Measurements from ENCODE around the gene TXNL4B. TPM values are rescaled to one million over a fixed set of nuclear protein-coding genes. Genes with fewer than 3 reads are reported as not detected.

TXNL4B gene
- total and polyA plus RNA-seq, 10 of the 15 experiments (the other 5 are each of a cell fraction or from before 2014, with no cell fraction given): 11.1 to 24.0 (median 15.9) TPM

DNA sequence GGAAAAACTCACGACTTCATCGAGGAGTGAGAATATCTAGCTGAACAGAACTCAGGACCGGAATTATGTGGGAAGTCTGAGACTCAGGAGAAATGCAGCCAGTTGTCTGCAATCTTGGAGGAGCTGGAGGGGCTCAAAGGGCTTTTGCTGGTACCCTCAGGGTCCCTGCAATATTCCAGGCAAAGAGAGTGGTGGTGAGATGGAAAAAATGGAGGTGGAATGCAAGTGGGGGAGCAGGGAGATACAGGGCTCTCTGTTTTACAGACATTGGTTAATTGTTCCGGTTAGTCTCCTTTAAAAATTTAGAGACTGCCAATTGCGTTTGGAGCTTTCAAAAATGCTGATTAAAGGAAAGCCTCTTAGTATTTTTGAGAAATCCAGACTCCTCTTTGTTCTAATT, 57.3 kb downstream of the TXNL4B start:
- no peak overlapping the region for H3K4me3 ChIP-seq
- DNase-seq (ENCODE audit: low read depth, low spot score) (no peak), ATAC-seq (no peak), FAIRE-seq (no peak)
- ChIA-PET RAD21 (ENCODE audit: unreplicated experiment) (no interaction called here), SMC1A (ENCODE audit: uncharacterized antibody, unreplicated experiment) (interaction anchor here (0.7 kb wide), 1 partner anchor 14 kb away, joined by 3 read pairs; no protein-coding TSS in a partner anchor), POLR2A (no interaction called here), CTCF (no interaction called here)
- H3K27me3 ChIP-seq (replicated peaks in 1 of 2; ENCODE audit: control insufficient read depth in 2 of 2, insufficient read depth in 2 of 2, low read length in 1 of 2): no peaks in the 10 kb centered on the region
- H3K9me3 ChIP-seq (replicated peaks; ENCODE audit: control insufficient read depth, insufficient read depth, low read length): no peaks in the 10 kb centered on the region
- WGBS (ENCODE audit: insufficient coverage, insufficient replicate concordance, low lambda C conversion rate, missing lambda C conversion rate): 70% methylated on average over 5 of the region's 5 CpGs
- no peak overlapping the region for H2AFZ ChIP-seq (ENCODE audit: control insufficient read depth, low read depth, low read length)
- H3K9ac ChIP-seq (ENCODE audit: control insufficient read depth, insufficient read depth, low read length): no peak overlapping the region
- no peaks in the 10 kb centered on the region for H4K20me1 ChIP-seq (ENCODE audit: control insufficient read depth, insufficient read depth)
- in situ Hi-C loops (cut with MboI): no loop called here
- no peak overlapping the region for H3K27ac ChIP-seq (ENCODE audit: control insufficient read depth, insufficient read depth)
- no peaks in the 10 kb centered on the region for H3K4me1 ChIP-seq (ENCODE audit: control insufficient read depth, insufficient read depth, low read length)
- TF ChIP-seq NBN (IDR thresholded peaks at IDR 0.05) (no peak), CEBPB (IDR thresholded peaks at IDR 0.05; ENCODE audit: borderline replicate concordance in 1 of 2, low read depth in 2 of 2, low read length in 2 of 2) (no peak), EGR1 (IDR thresholded peaks at IDR 0.05; ENCODE audit: borderline replicate concordance in 1 of 2, low read depth in 2 of 2, low read length in 2 of 2) (no peak), RUNX3 (IDR thresholded peaks at IDR 0.05; ENCODE audit: low read length) (no peak), WRNIP1 (IDR thresholded peaks at IDR 0.05; ENCODE audit: borderline replicate concordance, low read depth, low read length) (no peak), NFYA (IDR thresholded peaks at IDR 0.05; ENCODE audit: borderline replicate concordance, low read depth, low read length) (no peak), EP300 (IDR thresholded peaks at IDR 0.05; ENCODE audit: borderline replicate concordance in 1 of 2, control insufficient read depth in 1 of 2, low read depth in 2 of 2, low read length in 2 of 2) (no peak), ZNF274 (IDR thresholded peaks at IDR 0.05; ENCODE audit: insufficient read depth, insufficient read length) (no peak), SP1 (IDR thresholded peaks at IDR 0.05; ENCODE audit: low read depth, low read length) (no peak), SUPT20H (IDR thresholded peaks at IDR 0.05; ENCODE audit: borderline replicate concordance, control insufficient read depth, low read depth, low read length) (no peak), JUNB (IDR thresholded peaks at IDR 0.05) (no peak), IKZF1 (conservative IDR thresholded peaks at IDR 0.05) (no peak), MEF2A (IDR thresholded peaks at IDR 0.05; ENCODE audit: insufficient read depth, low read depth, low read length) (no peak)
- TF ChIP-seq, protein P1, sequence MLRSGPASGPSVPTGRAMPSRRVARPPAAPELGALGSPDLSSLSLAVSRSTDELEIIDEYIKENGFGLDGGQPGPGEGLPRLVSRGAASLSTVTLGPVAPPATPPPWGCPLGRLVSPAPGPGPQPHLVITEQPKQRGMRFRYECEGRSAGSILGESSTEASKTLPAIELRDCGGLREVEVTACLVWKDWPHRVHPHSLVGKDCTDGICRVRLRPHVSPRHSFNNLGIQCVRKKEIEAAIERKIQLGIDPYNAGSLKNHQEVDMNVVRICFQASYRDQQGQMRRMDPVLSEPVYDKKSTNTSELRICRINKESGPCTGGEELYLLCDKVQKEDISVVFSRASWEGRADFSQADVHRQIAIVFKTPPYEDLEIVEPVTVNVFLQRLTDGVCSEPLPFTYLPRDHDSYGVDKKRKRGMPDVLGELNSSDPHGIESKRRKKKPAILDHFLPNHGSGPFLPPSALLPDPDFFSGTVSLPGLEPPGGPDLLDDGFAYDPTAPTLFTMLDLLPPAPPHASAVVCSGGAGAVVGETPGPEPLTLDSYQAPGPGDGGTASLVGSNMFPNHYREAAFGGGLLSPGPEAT (IDR thresholded peaks at IDR 0.05; ENCODE audit: low read depth): no peak
- TF ChIP-seq, protein P2, sequence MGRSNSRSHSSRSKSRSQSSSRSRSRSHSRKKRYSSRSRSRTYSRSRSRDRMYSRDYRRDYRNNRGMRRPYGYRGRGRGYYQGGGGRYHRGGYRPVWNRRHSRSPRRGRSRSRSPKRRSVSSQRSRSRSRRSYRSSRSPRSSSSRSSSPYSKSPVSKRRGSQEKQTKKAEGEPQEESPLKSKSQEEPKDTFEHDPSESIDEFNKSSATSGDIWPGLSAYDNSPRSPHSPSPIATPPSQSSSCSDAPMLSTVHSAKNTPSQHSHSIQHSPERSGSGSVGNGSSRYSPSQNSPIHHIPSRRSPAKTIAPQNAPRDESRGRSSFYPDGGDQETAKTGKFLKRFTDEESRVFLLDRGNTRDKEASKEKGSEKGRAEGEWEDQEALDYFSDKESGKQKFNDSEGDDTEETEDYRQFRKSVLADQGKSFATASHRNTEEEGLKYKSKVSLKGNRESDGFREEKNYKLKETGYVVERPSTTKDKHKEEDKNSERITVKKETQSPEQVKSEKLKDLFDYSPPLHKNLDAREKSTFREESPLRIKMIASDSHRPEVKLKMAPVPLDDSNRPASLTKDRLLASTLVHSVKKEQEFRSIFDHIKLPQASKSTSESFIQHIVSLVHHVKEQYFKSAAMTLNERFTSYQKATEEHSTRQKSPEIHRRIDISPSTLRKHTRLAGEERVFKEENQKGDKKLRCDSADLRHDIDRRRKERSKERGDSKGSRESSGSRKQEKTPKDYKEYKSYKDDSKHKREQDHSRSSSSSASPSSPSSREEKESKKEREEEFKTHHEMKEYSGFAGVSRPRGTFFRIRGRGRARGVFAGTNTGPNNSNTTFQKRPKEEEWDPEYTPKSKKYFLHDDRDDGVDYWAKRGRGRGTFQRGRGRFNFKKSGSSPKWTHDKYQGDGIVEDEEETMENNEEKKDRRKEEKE (IDR thresholded peaks at IDR 0.05): no peak
- TF ChIP-seq, protein P3, sequence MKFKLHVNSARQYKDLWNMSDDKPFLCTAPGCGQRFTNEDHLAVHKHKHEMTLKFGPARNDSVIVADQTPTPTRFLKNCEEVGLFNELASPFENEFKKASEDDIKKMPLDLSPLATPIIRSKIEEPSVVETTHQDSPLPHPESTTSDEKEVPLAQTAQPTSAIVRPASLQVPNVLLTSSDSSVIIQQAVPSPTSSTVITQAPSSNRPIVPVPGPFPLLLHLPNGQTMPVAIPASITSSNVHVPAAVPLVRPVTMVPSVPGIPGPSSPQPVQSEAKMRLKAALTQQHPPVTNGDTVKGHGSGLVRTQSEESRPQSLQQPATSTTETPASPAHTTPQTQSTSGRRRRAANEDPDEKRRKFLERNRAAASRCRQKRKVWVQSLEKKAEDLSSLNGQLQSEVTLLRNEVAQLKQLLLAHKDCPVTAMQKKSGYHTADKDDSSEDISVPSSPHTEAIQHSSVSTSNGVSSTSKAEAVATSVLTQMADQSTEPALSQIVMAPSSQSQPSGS (IDR thresholded peaks at IDR 0.05; ENCODE audit: low read length): no peak
- TF ChIP-seq, protein P4, sequence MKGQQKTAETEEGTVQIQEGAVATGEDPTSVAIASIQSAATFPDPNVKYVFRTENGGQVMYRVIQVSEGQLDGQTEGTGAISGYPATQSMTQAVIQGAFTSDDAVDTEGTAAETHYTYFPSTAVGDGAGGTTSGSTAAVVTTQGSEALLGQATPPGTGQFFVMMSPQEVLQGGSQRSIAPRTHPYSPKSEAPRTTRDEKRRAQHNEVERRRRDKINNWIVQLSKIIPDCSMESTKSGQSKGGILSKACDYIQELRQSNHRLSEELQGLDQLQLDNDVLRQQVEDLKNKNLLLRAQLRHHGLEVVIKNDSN (IDR thresholded peaks at IDR 0.05; ENCODE audit: borderline replicate concordance, extremely low read length, insufficient read depth, low read depth, low read length): no peak
- no peak overlapping the region for H3K4me2 ChIP-seq (ENCODE audit: control insufficient read depth, insufficient read depth)
- BruUV-seq (replicated peaks): no TSS peak
- intact Hi-C loops (cut with micrococcal nuclease; ENCODE audit: unreplicated experiment): no loop called here
- no peaks in the 10 kb centered on the region for H3K36me3 ChIP-seq (ENCODE audit: control insufficient read depth in 2 of 2, insufficient read depth in 2 of 2, low read length in 1 of 2)
- H3K79me2 ChIP-seq (ENCODE audit: control insufficient read depth, insufficient read depth, low read length): no peaks in the 10 kb centered on the region
